ENCODE measurements around the gene KCTD15.
"Not testable (repeated sequence)": the region's sequence is repeated elsewhere in the genome, so short reads cannot be mapped to it uniquely, and the experiment has no call there.

The KCTD15 gene

GRCh38 chr19:33815380-33816340 lies 19.0 kb downstream of the KCTD15 start:
- no peak for DNase-seq

GRCh38 chr19:33818411-33818810 lies 21.7 kb downstream of the KCTD15 start:
- no peak for DNase-seq

- not testable (repeated sequence) for DNase-seq
These were observed 22.4 kb downstream of the KCTD15 start for GRCh38 chr19:33819078-33819477.

- DNase-seq = no peak
These were observed 22.8 kb downstream of the KCTD15 start for GRCh38 chr19:33819506-33819879.

- DNase-seq = peak; percentile 82
These were observed 23.5 kb downstream of the KCTD15 start for GRCh38 chr19:33819880-33820781.

- no peak for DNase-seq
These were observed 25.2 kb downstream of the KCTD15 start for GRCh38 chr19:33821871-33822270.

GRCh38 chr19:33823341-33823740 lies 26.7 kb downstream of the KCTD15 start:
- DNase-seq = no peak

GRCh38 chr19:33825556-33825955 lies 28.9 kb downstream of the KCTD15 start:
- DNase-seq = no peak

GRCh38 chr19:33826521-33826920 lies 29.9 kb downstream of the KCTD15 start:
- DNase-seq = no peak

- DNase-seq = no peak
These were observed 31.8 kb downstream of the KCTD15 start for GRCh38 chr19:33828266-33829075.

GRCh38 chr19:33830264-33830663 lies 33.6 kb downstream of the KCTD15 start:
- peak; percentile 16 for DNase-seq

GRCh38 chr19:33831825-33832224 lies 35.2 kb downstream of the KCTD15 start:
- no peak for DNase-seq

GRCh38 chr19:33832633-33833032 lies 36.0 kb downstream of the KCTD15 start:
- DNase-seq = no peak

- no peak for DNase-seq
These were observed 43.7 kb downstream of the KCTD15 start for GRCh38 chr19:33840382-33840781.

- DNase-seq = no peak
These were observed 44.1 kb downstream of the KCTD15 start for GRCh38 chr19:33840783-33841182.

GRCh38 chr19:33841685-33842084 lies 45.0 kb downstream of the KCTD15 start:
- no peak for DNase-seq

- DNase-seq = no peak
These were observed 47.8 kb downstream of the KCTD15 start for GRCh38 chr19:33844478-33844877.

- DNase-seq = no peak
These were observed 48.8 kb downstream of the KCTD15 start for GRCh38 chr19:33845498-33845897.

GRCh38 chr19:33849551-33850147 lies 53.0 kb downstream of the KCTD15 start:
- no peak for DNase-seq

- DNase-seq = no peak
These were observed 62.3 kb downstream of the KCTD15 start for GRCh38 chr19:33859016-33859415.

- no peak for DNase-seq
These were observed 63.8 kb downstream of the KCTD15 start for GRCh38 chr19:33860312-33861090.

GRCh38 chr19:33861950-33862349 lies 65.3 kb downstream of the KCTD15 start:
- DNase-seq = no peak
